Mesodermal cell (in vitro differentiated cells): ENCODE data around the gene LRRFIP2.
"Not testable (repeated sequence)": the region's sequence is repeated elsewhere in the genome, so short reads cannot be mapped to it uniquely, and the experiment has no call there.

Experiments used
- H3K27ac ChIP-seq: 2 replicates; pipeline ENCODE4 v1.7.0; 2013; ENCODE audit warnings: mild to moderate bottlenecking, low read depth, low read length, moderate library complexity; ENCODE audit not compliant: severe bottlenecking
- H3K36me3 ChIP-seq: 2 replicates; pipeline ENCODE4 v1.7.1; 2013; ENCODE audit warnings: mild to moderate bottlenecking, low read length, moderate library complexity; ENCODE audit not compliant: control insufficient read depth, insufficient read depth
- H3K4me1 ChIP-seq: one replicate; pipeline ENCODE4 v1.7.1; 2013; ENCODE audit warnings: mild to moderate bottlenecking, low read length; ENCODE audit not compliant: insufficient read depth, control insufficient read depth, poor library complexity, severe bottlenecking
- H3K4me3 ChIP-seq: 2 replicates; pipeline ENCODE4 v1.7.0; 2013; ENCODE audit warnings: low read length, control low read depth, mild to moderate bottlenecking; ENCODE audit not compliant: insufficient read depth, poor library complexity, severe bottlenecking; ENCODE audit errors: extremely low read depth
- H3K9me3 ChIP-seq: 2 replicates; pipeline ENCODE4 v1.7.1; 2013; ENCODE audit warnings: mild to moderate bottlenecking, low read length, moderate library complexity; ENCODE audit not compliant: control insufficient read depth
- WGBS, 2 experiments: methylation state at CpG; one replicate each; pipeline ENCODE4 v1.1.5; 2013; ENCODE audit warnings: missing lambda C conversion rate in 2 of 2; ENCODE audit not compliant: insufficient coverage in 2 of 2; 5-methylcytosine and 5-hydroxymethylcytosine counted together

Gene LRRFIP2

GRCh38 chr3:37146927-37147326 lies 27.5 kb downstream of the LRRFIP2 start:
- not testable (repeated sequence) for H3K9me3 ChIP-seq, H3K4me1 ChIP-seq, H3K27ac ChIP-seq, H3K4me3 ChIP-seq
- H3K36me3 ChIP-seq: peaks cover 61% of the 10 kb centered on the region
- 86 to 100% methylated on average over 1 of the region's 2 CpGs for WGBS, 2 experiments

- WGBS, 2 experiments: 60 to 100% methylated on average over 1 to 2 of the region's 2 CpGs
- no peaks in the 10 kb centered on the region for H3K4me1 ChIP-seq
- H3K9me3 ChIP-seq: no peaks in the 10 kb centered on the region
- peak overlapping the region; percentile 11 for H3K27ac ChIP-seq
- H3K4me3 ChIP-seq: no peak overlapping the region
- H3K36me3 ChIP-seq: peaks cover 64% of the 10 kb centered on the region
Measured at GRCh38 chr3:37145611-37146010, 28.8 kb downstream of the LRRFIP2 start.

GRCh38 chr3:37144806-37145205 lies 29.6 kb downstream of the LRRFIP2 start:
- peak overlapping the region; percentile 12 for H3K27ac ChIP-seq
- H3K4me3 ChIP-seq: no peak overlapping the region
- H3K9me3 ChIP-seq: no peaks in the 10 kb centered on the region
- no peaks in the 10 kb centered on the region for H3K4me1 ChIP-seq
- peaks cover 57% of the 10 kb centered on the region for H3K36me3 ChIP-seq

GRCh38 chr3:37143821-37144220 lies 30.6 kb downstream of the LRRFIP2 start:
- Histone ChIP-seq H3K27ac (no peak overlapping the region), H3K4me1 (peaks cover 2% of the 10 kb centered on the region), H3K9me3 (no peaks in the 10 kb centered on the region), H3K36me3 (peaks cover 52% of the 10 kb centered on the region), H3K4me3 (no peak overlapping the region)
- 95 to 99% methylated on average over 6 to 7 of the region's 9 CpGs for WGBS, 2 experiments

GRCh38 chr3:37141676-37142075 lies 32.7 kb downstream of the LRRFIP2 start:
- peaks cover 37% of the 10 kb centered on the region for H3K36me3 ChIP-seq
- WGBS, 2 experiments: 92 to 96% methylated on average over 2 to 3 of the region's 3 CpGs
- H3K4me3 ChIP-seq: no peak overlapping the region

GRCh38 chr3:37140899-37141541 lies 33.4 kb downstream of the LRRFIP2 start:
- Histone ChIP-seq H3K4me1 (peaks cover 2% of the 10 kb centered on the region), H3K36me3 (peaks cover 32% of the 10 kb centered on the region), H3K4me3 (no peak overlapping the region), H3K27ac (no peak overlapping the region), H3K9me3 (no peaks in the 10 kb centered on the region)
- WGBS, 2 experiments: 100% methylated on average over 1 of the region's 3 CpGs

More at GRCh38 chr3:37141676-37142075, 32.7 kb downstream of the LRRFIP2 start:
- Histone ChIP-seq H3K9me3 (no peaks in the 10 kb centered on the region), H3K4me1 (peaks cover 2% of the 10 kb centered on the region), H3K27ac (no peak overlapping the region)

- 91 to 100% methylated on average over 1 of the region's 1 CpG for WGBS, 2 experiments
- peaks cover 29% of the 10 kb centered on the region for H3K36me3 ChIP-seq
- no peaks in the 10 kb centered on the region for H3K9me3 ChIP-seq
- peaks cover 2% of the 10 kb centered on the region for H3K4me1 ChIP-seq
- no peak overlapping the region for H3K4me3 ChIP-seq
- H3K27ac ChIP-seq: no peak overlapping the region
Measured at GRCh38 chr3:37139567-37140052, 34.8 kb downstream of the LRRFIP2 start.

GRCh38 chr3:37138816-37139215 lies 35.6 kb downstream of the LRRFIP2 start:
- Histone ChIP-seq H3K27ac (no peak overlapping the region), H3K9me3 (no peaks in the 10 kb centered on the region), H3K4me1 (peaks cover 2% of the 10 kb centered on the region), H3K4me3 (no peak overlapping the region), H3K36me3 (peaks cover 22% of the 10 kb centered on the region)
- WGBS, 2 experiments: 80 to 100% methylated on average over 1 of the region's 2 CpGs

GRCh38 chr3:37137516-37137915 lies 36.9 kb downstream of the LRRFIP2 start:
- Histone ChIP-seq H3K9me3 (no peaks in the 10 kb centered on the region), H3K27ac (no peak overlapping the region), H3K4me1 (peaks cover 2% of the 10 kb centered on the region), H3K4me3 (no peak overlapping the region), H3K36me3 (peaks cover 8% of the 10 kb centered on the region)
- 83% methylated on average over 1 of the region's 1 CpG for WGBS, 2 experiments

- Histone ChIP-seq H3K4me1 (peaks cover 2% of the 10 kb centered on the region), H3K4me3 (no peak overlapping the region), H3K9me3 (no peaks in the 10 kb centered on the region), H3K36me3 (no peaks in the 10 kb centered on the region), H3K27ac (no peak overlapping the region)
- 94% methylated on average over 2 of the region's 2 CpGs; no CpG with 5 or more reads in 1 of the 2 experiments for WGBS, 2 experiments
Measured at GRCh38 chr3:37136067-37136466, 38.3 kb downstream of the LRRFIP2 start.

GRCh38 chr3:37135561-37135960 lies 38.8 kb downstream of the LRRFIP2 start:
- WGBS, 2 experiments: 100% methylated on average over 1 of the region's 1 CpG; no CpG with 5 or more reads in 1 of the 2 experiments
- H3K9me3 ChIP-seq: no peaks in the 10 kb centered on the region
- H3K36me3 ChIP-seq: no peaks in the 10 kb centered on the region

More at GRCh38 chr3:37135561-37135960, 38.8 kb downstream of the LRRFIP2 start:
- Histone ChIP-seq H3K4me1 (peaks cover 2% of the 10 kb centered on the region), H3K4me3 (no peak overlapping the region), H3K27ac (no peak overlapping the region)
